Activated naive CD4-positive, alpha-beta T cell treated with anti-CD3 and anti-CD28 coated beads, Interleukin-2, amount 50 U/mL, for 72 hours (primary cell): ENCODE data around the gene LAMC3. TPM values are rescaled to one million over a fixed set of nuclear protein-coding genes. Genes with fewer than 3 reads are reported as not detected.
"Not testable (repeated sequence)": the region's sequence is repeated elsewhere in the genome, so short reads cannot be mapped to it uniquely, and the experiment has no call there.

ENCODE experiments used
- ATAC-seq, 2 donors: fragments of 150-1000 bp; cut with Tn5 transposase; 2 replicates each; pipeline ENCODE4 v1.10.0; 2021; ENCODE audit warnings: mild to moderate bottlenecking in 2 of 2, moderate library complexity in 2 of 2
- DNase-seq, 2 donors: peaks; one replicate each; pipeline ENCODE4 v3.0.0; 2021 to 2022; ENCODE audit warnings: low spot score in 2 of 2
- H3K27ac Mint-ChIP-seq, 2 donors: one replicate each; pipeline ENCODE4 v1.8.0; 2022; ENCODE audit warnings: mild to moderate bottlenecking in 2 of 2, mixed read lengths in 2 of 2
- H3K36me3 Mint-ChIP-seq, 2 donors: one replicate each; pipeline ENCODE4 v1.8.0; 2022; ENCODE audit warnings: mixed read lengths in 2 of 2
- H3K9me3 Mint-ChIP-seq, 2 donors: one replicate each; pipeline ENCODE4 v1.8.0; 2022; ENCODE audit warnings: mixed read lengths in 2 of 2
- total RNA-seq, 2 donors: library from RNA; stranded (reverse); gene quantifications; one replicate each; pipeline ENCODE4 v1.2.3, GENCODE V29; 2022

LAMC3 gene
- total RNA-seq, 2 donors from 2014 or later: 1.0 to 1.1 TPM

DNA sequence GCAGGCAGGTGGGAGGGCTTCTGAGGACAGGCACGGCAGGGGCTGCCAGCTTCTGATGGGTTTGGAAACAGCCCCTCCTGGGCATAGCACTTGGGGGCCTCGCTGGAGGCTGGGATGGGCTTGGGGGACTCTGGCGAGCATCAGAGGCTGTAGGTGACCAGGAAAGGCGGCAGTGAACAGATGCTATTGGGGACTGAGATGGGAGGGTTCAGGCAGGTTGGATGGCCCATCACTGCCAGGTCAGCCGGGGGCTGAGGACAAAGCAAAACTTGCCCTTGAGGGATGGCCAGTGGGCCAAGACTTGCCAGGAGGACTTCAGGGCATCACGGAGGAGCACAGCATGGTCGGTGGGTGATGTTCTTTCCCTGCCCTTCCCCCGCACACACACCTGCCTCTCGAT, 94.0 kb downstream of the LAMC3 start:
- Mint-ChIP-seq H3K36me3 (no peaks in the 10 kb centered on the region), H3K9me3 (no peaks in the 10 kb centered on the region), H3K27ac (no peak overlapping the region)
- DNase-seq: no peak
- ATAC-seq: no peak

DNA sequence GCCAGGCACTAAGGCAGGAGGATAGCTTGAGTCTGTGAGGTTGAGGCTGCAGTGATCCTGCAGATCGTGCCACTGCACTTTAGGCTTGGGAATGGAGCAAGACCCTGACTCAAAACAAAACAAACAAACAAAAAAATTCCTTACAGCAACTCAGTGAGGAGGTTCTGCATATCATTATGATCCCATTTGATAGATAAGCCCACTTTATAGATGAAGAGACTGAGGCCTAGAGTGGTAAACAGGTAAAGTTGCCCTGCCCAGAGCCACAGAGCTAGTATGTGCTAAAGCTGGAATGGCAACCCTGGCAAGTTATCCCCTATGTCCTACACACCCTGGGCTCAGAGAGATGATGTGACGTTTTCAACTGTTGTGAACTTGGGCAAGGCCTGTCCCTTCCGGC, 94.6 kb downstream of the LAMC3 start:
- ATAC-seq: no peak
- Mint-ChIP-seq H3K9me3 (no peaks in the 10 kb centered on the region), H3K27ac (no peak overlapping the region), H3K36me3 (no peaks in the 10 kb centered on the region)
- no peak for DNase-seq

DNA sequence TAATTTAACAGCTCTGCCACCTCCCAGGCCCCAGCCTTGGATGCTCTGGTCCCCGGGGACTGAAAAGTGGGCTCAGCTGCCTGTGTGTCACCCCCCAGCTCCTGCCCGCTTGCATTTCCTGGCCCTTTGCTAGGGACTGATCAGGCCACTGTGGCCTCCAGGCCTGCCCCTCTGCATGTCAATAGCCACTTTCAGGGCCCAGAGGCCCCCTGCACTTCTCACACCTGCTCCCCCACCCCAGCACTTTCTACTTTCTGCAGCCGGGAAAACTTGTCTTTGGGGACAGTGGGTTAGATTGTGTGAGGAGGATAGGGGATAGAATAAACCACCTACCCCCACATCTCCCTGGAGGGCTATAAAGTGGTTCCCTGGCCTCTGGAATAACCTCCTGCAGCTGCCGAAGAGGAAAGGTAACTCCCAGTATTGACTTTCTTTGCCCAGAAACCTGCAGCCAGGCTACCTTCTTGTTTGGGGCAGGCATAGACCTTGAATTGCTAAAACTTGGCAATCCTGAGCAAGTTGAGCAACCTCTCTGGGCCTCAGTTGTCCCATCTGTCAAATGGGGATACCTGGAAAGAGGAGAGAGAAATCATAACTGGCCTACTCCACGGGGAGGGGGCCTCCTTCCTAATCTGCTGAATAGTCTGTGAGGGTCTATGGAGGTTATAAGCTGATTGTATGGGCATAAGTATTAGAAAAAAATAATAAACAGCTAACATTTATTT, 95.2 kb downstream of the LAMC3 start:
- DNase-seq: no peak
- Mint-ChIP-seq H3K9me3 (no peaks in the 10 kb centered on the region), H3K27ac (no peak overlapping the region), H3K36me3 (no peaks in the 10 kb centered on the region)
- no peak for ATAC-seq

DNA sequence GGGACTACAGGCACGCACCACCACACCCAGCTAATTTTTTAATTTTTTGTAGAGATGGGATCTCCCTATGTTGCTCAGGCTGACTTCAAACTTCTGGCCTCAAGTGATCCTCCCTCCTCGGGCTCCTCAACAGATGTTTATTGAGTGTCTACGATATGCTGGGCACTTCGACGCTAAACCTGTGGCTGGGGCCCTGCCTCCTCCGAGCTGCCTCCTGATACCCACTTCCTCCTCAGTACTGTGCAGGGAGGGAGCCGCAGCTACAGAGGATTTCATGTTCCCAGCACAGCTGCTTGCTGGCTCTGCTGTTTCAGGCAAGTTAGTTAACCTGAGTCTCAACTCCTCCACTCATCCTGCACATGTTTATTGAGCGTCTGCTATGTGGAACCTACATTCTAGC, 97.0 kb downstream of the LAMC3 start:
- Mint-ChIP-seq H3K36me3 (no peaks in the 10 kb centered on the region), H3K9me3 (no peaks in the 10 kb centered on the region)
- no peak for ATAC-seq

DNA sequence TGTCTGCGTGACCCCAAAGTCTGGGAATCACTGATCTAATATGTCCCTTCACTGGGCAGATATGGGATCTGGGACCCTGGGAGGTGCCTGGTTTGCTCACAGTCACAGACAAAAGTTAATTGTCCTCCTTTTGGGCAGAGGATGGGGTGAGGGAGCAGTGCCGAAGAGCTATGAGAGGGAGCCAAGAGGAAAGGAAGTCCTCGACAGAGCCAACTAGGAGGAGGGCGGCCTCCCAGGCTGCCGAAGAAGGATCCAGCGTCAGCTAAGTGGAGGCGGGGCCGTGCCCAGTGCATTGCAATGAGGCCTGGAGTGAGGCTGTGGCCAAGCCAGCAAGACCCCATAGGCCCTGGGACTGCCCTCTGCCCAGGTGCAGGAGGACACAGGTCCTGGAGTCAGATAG, 98.8 kb downstream of the LAMC3 start:
- DNase-seq (no peak), ATAC-seq (no peak)
- H3K27ac Mint-ChIP-seq: no peak overlapping the region
- H3K9me3 Mint-ChIP-seq: no peaks in the 10 kb centered on the region
- H3K36me3 Mint-ChIP-seq: no peaks in the 10 kb centered on the region

More for the DNA sequence above, 97.0 kb downstream of the LAMC3 start:
- no peak for DNase-seq
- H3K27ac Mint-ChIP-seq: peak overlapping the region; percentile 61 to 87

DNA sequence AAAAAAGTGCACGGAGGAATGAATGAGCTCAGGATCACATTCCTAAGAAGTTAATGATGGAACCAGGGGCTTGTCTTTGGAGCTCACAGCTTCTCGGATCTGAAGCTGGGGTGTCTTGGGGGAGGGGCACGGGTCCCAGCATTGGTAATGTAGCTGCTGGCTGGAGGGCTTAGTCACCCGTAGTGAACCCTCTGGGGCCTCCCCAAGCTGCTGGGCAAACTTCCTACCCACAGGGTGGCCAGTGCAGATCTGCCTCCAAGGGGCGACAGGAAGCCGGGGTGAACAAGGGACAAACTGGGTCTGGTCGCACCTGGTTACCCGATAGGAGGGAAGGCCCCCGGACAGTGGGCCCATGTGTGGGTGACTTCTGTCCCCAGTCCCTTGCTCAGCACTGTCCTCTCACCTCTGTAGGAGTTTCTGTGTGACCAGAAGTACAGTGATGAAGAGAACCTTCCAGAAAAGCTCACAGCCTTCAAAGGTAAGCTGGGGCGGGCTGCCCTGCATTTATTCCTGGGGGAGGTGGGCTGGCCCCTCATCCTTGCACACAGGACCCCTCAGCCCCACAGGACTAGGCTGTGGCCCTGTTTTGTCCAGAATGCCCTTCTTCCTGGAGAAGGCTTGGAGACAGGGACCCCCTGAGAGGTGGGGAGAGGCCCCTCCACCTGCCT, 102.3 kb downstream of the LAMC3 start:
- ATAC-seq (no peak), DNase-seq (no peak)
- Mint-ChIP-seq H3K36me3 (no peaks in the 10 kb centered on the region), H3K27ac (no peak overlapping the region), H3K9me3 (no peaks in the 10 kb centered on the region)

DNA sequence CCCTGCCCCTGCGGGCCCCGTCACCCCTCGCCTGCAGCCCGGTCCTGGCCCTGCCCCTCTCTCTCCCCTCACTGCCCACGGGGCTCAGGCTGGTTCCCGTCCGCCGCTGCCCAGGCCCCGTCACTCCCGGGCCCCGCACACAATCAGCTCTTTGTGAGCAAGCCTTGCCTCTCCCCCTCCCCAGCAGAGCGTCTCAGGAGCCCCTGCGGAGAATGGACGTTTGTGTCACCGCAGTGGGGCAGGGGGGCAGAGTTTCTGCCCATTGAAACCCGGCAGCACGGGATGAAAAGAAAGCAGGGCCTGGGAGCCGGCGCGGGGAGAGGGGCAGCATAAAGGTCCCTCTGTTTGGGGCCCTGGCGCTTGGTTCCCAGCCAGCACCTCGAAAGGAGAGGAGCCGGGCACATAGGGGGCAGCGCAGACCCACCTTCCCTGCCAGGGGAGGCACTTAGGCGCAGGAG, 102.9 kb downstream of the LAMC3 start:
- ATAC-seq: no peak
- Mint-ChIP-seq H3K9me3 (no peaks in the 10 kb centered on the region), H3K36me3 (no peaks in the 10 kb centered on the region), H3K27ac (no peak overlapping the region)
- no peak for DNase-seq

DNA sequence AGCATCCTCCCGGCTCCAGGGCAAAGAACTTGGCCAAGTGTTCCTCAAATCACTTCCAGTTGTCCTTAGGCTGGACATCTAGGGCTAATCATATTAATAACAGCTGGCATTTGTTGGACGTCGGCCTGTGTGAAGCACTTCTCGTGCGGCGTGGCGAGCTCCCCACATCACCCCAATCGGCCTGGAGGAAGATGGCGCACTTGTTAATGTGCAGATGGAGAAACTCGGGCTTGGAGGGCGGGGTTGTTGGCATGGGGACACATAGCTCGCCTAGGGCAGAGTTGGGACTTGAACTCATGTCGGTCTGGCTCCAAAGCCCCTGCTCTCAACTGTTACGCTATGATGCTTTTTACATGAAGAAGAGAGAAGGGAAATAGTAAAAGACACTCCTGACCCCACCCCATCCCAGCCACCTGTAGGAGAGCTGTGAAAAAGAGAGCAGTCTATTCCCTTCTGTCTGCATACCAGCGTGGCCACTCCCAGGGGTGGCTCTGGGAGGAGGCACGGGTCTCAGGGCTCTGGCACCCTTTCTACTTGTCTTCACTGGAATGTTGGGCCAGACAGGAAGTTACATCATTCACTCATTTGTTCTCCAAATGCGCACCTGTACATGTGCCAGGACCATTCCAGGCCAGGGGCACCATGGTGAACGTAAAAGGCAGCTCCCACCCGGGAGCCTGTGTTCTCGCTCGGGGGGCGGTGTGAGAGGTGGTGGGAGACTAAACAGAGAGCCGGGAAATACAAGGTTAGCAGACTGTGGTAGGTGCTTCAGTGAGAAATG, 103.6 kb downstream of the LAMC3 start:
- Mint-ChIP-seq H3K36me3 (no peaks in the 10 kb centered on the region), H3K9me3 (no peaks in the 10 kb centered on the region), H3K27ac (no peak overlapping the region)
- DNase-seq (no peak), ATAC-seq (no peak)

DNA sequence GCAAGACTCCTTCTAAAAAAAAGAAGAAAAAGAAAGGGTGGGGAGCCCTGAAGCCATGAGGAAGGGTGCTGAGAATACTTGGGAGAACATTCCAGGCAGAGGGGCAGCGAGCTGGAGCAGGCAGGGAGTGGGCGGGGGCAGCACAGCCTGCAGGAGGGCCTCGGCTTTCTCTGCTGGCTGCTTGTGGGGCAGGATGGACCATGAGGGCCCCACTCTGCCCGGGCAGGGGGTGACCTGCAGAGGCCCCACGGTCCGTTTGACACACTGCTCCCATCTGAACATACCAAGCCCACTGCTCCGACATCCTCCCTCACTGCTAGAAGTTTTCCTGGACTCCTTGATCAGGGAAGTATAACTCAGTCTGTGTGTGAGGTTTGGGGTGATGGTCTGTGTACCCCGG, 104.7 kb downstream of the LAMC3 start:
- DNase-seq (no peak), ATAC-seq (no peak)
- Mint-ChIP-seq H3K36me3 (no peaks in the 10 kb centered on the region), H3K27ac (peak overlapping the region in 1 of 2 donors; percentile 32), H3K9me3 (no peaks in the 10 kb centered on the region)

DNA sequence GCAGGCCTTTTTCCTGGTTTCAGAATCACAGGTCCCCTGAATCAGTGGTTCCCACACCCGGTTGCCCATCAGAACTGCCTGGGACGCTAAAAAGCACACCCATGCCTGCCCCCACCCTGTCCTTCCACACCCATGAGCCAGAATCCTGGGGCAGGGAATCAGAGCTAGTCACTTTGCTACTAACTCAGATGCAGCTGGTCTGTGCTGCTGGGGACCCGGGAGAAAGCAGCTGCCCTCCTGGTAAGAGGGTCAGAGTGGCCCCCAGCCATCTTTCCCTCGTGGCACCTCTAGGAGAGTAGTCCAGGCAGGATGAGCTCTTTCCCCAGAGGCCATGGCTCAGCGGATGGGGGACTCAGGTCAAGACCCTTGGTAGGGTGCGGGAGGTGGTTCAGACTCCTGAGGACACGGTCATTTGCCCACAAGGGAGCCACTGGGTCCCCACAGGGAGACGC, 105.1 kb downstream of the LAMC3 start:
- H3K36me3 Mint-ChIP-seq: no peaks in the 10 kb centered on the region
- H3K9me3 Mint-ChIP-seq: no peaks in the 10 kb centered on the region
- ATAC-seq: no peak
- no peak for DNase-seq
- H3K27ac Mint-ChIP-seq: peak overlapping the region in 1 of 2 donors; percentile 32

DNA sequence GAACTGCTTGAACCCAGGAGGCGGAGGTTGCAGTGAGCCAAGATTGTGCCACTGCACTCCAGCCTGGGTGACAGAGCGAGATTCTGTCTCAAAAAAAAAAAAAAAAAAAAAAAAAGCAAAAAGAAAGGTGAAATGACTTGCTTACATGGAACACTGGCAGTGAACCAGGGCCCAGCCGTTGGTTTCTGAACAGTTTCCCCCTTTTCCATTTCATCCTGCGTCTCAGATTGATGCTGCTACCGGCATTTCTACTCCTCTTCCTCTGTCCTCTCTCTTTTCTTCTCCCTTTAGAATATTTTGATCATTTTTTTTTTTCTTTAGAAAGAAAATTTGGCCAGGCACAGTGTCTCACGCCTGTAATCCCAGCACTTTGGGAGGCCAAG, 106.4 kb downstream of the LAMC3 start:
- not testable (repeated sequence) for H3K9me3 Mint-ChIP-seq, DNase-seq, H3K27ac Mint-ChIP-seq, ATAC-seq, H3K36me3 Mint-ChIP-seq

DNA sequence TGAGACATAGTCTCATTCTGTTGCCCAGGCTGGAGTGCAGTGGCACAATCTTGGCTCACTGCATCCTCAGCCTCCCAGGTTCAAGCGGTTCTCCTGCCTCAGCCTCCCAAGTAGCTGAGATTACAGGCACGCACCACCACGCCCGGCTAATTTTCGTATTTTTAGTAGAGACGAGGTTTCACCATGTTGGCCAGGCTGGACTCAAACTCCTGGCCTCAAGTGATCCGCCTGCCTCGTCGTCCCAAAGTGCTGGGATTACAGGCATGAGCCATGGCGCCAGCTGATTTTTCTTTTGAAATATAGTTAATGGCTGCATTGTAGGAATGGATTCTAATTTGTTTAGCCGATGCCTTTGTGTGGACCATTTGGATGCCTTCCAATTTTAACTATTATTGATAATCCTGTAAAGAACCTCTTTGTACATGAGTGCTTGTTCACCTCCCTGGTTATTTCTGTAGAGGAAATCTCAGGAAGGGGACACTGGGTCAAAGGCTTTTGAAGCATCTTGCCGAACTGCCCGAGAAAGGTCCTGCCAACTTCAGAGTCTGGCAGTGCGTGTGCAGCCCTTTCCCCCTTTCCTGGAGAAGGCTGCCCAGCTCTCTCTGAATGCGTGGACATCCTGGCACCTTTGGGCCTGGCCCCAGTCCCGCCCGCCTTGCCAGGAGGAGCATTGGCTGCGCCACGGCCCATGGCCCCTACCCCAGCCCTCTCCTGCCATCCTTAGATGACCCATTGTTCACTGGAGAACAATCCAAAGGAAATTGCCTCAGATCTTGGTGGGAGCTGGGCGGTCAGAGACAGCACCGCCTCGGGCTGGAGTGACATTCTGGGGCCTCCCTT, 107.5 kb downstream of the LAMC3 start:
- ATAC-seq (no peak), DNase-seq (no peak)
- H3K9me3 Mint-ChIP-seq: no peaks in the 10 kb centered on the region
- H3K27ac Mint-ChIP-seq: no peak overlapping the region
- no peaks in the 10 kb centered on the region for H3K36me3 Mint-ChIP-seq

DNA sequence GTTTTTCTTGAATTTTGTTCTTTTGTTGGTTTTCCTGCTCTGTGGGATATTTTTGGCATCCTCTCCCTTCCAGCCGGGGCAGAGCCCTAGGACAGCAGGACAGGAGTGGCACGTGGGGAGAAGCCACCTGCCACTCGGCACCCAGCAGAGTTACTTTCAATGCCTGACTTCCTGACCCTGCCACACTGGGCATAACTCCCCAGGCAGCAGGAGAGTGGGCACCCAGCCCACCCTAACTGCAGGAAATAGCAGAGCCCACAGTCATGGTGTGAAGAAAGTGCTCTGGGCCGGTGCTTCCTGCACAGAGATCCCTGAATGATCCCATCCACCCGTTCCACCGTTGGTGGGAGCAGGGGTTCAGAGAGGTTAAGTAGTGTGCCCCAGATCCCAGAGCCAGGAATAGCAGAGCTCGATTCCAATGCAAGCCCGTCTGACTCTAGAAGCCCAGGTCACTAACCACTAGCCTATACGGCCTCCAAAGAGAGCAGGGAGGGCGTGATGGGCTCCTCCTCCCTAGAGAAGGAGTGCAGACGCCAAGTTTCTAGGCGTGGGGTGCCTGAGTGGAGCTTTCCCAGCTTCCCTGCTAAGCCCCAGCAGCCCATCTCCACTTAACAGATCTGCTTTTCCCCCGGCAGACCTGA, 108.3 kb downstream of the LAMC3 start:
- ATAC-seq (no peak), DNase-seq (no peak)
- Mint-ChIP-seq H3K36me3 (no peaks in the 10 kb centered on the region), H3K27ac (no peak overlapping the region), H3K9me3 (no peaks in the 10 kb centered on the region)

DNA sequence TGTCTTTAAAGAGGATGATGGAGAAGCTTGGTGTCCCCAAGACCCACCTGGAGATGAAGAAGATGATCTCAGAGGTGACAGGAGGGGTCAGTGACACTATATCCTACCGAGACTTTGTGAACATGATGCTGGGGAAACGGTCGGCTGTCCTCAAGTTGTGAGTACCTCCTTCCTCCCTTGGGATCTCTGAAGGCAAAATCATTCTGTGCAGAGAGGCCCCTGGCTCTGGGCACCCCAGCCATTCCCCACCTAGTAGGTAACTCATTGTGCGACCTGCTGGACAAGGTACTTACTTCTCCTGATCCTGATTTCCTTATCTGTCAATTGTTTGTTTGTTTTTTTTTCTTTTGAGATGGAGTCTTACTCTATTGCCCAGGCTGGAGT, 108.8 kb downstream of the LAMC3 start:
- peak overlapping the region in 1 of 2 donors; percentile 10 for H3K27ac Mint-ChIP-seq
- no peak for DNase-seq
- H3K36me3 Mint-ChIP-seq: no peaks in the 10 kb centered on the region
- ATAC-seq: no peak
- no peaks in the 10 kb centered on the region for H3K9me3 Mint-ChIP-seq

DNA sequence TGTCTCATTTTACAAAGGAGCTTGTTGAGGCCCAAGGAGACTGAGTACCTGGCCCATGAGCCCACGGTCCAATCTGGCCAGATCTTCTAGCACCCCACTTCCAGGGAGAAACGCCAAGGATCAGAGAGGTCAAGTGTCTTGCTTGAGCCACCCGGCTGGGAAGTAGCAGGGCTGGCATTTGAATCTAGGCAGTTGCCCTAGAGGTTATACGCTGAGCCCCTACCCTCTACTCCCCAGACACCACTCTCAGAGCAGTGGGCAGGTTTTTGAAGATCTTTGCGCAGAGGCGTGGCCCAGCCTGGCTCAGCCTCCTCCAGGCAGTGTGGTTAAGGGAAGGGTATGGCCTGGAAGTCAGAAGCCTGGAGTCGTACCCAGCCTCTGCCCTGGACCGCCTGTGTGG, 110.6 kb downstream of the LAMC3 start:
- Mint-ChIP-seq H3K27ac (no peak overlapping the region), H3K9me3 (no peaks in the 10 kb centered on the region), H3K36me3 (no peaks in the 10 kb centered on the region)
- DNase-seq (no peak), ATAC-seq (no peak)

DNA sequence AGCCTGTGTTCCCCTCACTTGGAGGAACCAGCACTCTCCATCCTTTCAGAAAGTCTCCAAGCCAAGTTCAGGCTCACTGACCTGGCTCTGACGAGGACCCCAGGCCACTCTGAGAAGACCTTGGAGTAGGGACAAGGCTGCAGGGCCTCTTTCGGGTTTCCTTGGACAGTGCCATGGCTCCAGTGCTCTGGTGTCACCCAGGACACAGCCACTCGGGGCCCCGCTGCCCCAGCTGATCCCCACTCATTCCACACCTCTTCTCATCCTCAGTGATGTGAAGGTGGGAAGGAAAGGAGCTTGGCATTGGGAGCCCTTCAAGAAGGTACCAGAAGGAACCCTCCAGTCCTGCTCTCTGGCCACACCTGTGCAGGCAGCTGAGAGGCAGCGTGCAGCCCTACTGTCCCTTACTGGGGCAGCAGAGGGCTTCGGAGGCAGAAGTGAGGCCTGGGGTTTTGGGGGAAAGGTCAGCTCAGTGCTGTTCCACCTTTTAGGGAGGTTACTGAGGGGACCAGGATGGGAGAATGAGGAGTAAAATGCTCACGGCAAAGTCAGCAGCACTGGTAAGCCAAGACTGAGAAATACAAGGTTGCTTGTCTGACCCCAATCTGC, 111.8 kb downstream of the LAMC3 start:
- no peak for ATAC-seq
- no peak for DNase-seq
- Mint-ChIP-seq H3K36me3 (peaks cover 11% of the 10 kb centered on the region in 2 donors), H3K27ac (no peak overlapping the region), H3K9me3 (no peaks in the 10 kb centered on the region)
